ENCODE data around the gene XXYLT1. TPM values are rescaled to one million over a fixed set of nuclear protein-coding genes. Genes with fewer than 3 reads are reported as not detected.

Gene XXYLT1
- total and polyA plus RNA-seq, 9 of the 15 experiments (the other 6 are each of a cell fraction or from before 2014, with no cell fraction given), result 1.9 to 18.9 (median 15.0) TPM

DNA sequence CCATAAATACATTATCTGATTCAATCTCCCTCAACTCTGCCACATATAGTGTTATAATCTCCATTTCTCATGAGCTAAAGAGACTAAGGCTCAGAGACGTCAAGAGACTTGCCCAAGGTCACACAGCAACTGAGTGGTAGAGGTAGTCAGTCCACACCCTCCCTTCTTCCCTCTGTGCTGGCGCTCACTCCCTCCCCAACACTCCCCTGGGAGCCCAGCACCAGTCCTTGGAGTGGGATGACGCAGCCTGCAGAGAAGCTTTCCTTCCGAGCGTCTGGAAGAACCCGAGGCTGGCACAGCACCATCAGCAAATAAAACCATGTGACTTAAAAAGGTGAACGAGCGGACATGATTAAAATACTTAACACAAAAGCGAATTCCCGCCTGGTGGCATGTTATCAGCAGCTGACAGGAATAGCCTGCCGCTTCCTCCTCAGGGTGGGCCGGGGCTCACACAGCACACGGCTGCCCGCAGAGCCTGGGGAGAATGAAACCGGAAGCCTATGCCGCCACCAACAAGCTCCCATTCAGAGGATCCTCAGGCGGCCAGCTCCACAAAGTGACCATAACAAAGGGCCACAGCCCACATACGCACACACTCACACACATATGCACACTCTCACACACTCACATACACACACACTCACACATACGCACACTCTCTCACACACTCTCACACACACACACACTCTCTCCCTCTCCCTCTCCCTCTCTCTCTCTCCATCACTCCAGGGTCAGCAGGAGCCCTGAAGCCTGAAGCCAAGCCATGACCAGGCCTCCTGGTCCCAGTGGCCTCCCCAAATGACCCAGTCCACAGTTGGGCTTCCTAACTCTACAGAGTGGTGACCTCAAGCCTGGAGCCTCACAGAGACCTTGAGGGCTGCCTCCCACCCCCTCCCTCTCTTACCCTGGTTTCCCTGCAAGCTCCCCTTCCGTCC, 120.5 kb downstream of the XXYLT1 start (continued):
- TF ChIP-seq MED1 (CRISPR knock-in tag; IDR thresholded peaks at IDR 0.05; ENCODE audit: borderline replicate concordance) (no peak), PTRF (tag; IDR thresholded peaks at IDR 0.05) (no peak), HDGF (IDR thresholded peaks at IDR 0.05) (peak; percentile 99)

- ATAC-seq (no peak), DNase-seq (ENCODE audit: extremely low read depth in 1 of 4, low spot score in 3 of 4) (no peak), FAIRE-seq (no peak)
- Histone ChIP-seq H3K9me3 (replicated peaks; ENCODE audit: control insufficient read depth, insufficient read depth, low read depth, low read length) (no peaks in the 10 kb centered on the region), H3K4me3 (no peak overlapping the region), H3K4me2 (ENCODE audit: insufficient read depth, low read length) (peak overlapping the region; percentile 85), H4K20me1 (replicated peaks; ENCODE audit: control insufficient read depth, insufficient read depth, low read length) (no peaks in the 10 kb centered on the region), H3K79me2 (ENCODE audit: control insufficient read depth, insufficient read depth, low read length) (peaks cover 11% of the 10 kb centered on the region; the same call in 1 of the 3 replicates), H3K9ac (ENCODE audit: insufficient read depth in 1 of 2, low read depth in 2 of 2, low read length in 2 of 2) (peak overlapping the region; percentile 73 to 85), H2AFZ (ENCODE audit: low read depth, low read length) (peak overlapping the region; percentile 96), H3K27me3 (ENCODE audit: control insufficient read depth in 2 of 2, insufficient read depth in 2 of 2, low read length in 2 of 2) (no peaks in the 10 kb centered on the region), H3K36me3 (ENCODE audit: control insufficient read depth, insufficient read depth, low read length) (no peaks in the 10 kb centered on the region), H3K27ac (ENCODE audit: extremely low read depth, low read depth, low read length) (peak overlapping the region; percentile 95), H3K4me1 (replicated peaks in 1 of 2; ENCODE audit: control insufficient read depth in 2 of 2, insufficient read depth in 2 of 2, low read length in 2 of 2) (peaks cover 55 to 74% of the 10 kb centered on the region in 2 experiments), H3K9me1 (ENCODE audit: control insufficient read depth, insufficient read depth, low read length) (no peaks in the 10 kb centered on the region)
- 46% methylated on average over 14 of the region's 15 CpGs for WGBS (ENCODE audit: insufficient coverage, low coverage, missing lambda C conversion rate)
- CTCF ChIA-PET (ENCODE audit: low intra/inter-chr PET ratio), result no interaction called here
- in situ Hi-C loops (cut with MboI) (no loop called here), intact Hi-C loops (cut with micrococcal nuclease) (loop anchor here (2.0 to 5.0 kb wide), 2 partner anchors 32 to 55 kb away; no protein-coding TSS in a partner anchor)
- POLR2A ChIA-PET, result interaction anchor here (0.6 to 1.3 kb wide), 4 partner anchors 9 to 107 kb away, joined by 3 to 7 read pairs (median 4); no protein-coding TSS in a partner anchor
- no TSS peak for BruUV-seq (replicated peaks)
- TF ChIP-seq, protein P1, sequence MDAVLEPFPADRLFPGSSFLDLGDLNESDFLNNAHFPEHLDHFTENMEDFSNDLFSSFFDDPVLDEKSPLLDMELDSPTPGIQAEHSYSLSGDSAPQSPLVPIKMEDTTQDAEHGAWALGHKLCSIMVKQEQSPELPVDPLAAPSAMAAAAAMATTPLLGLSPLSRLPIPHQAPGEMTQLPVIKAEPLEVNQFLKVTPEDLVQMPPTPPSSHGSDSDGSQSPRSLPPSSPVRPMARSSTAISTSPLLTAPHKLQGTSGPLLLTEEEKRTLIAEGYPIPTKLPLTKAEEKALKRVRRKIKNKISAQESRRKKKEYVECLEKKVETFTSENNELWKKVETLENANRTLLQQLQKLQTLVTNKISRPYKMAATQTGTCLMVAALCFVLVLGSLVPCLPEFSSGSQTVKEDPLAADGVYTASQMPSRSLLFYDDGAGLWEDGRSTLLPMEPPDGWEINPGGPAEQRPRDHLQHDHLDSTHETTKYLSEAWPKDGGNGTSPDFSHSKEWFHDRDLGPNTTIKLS (IDR thresholded peaks at IDR 0.05; ENCODE audit: borderline replicate concordance, low read depth), result no peak
- no peak for TF ChIP-seq ZNF384 (IDR thresholded peaks at IDR 0.05; ENCODE audit: low read depth, low read length)
- no peak for TF ChIP-seq CLOCK (CRISPR knock-in tag; IDR thresholded peaks at IDR 0.05; ENCODE audit: borderline replicate concordance)
- no peak for TF ChIP-seq CHAMP1 (IDR thresholded peaks at IDR 0.05)
- TF ChIP-seq XRCC4 (IDR thresholded peaks at IDR 0.05; ENCODE audit: extremely low read depth, insufficient read depth, insufficient read length), result no peak
- no peak for TF ChIP-seq RUNX1 (IDR thresholded peaks at IDR 0.05; ENCODE audit: low read depth)
Observed at GRCh38 chr3:195149292-195150030, 121.5 kb downstream of the XXYLT1 start.

Measured in K562 (cell line).